Right lobe of liver (tissue), 4 donors: ENCODE results near the gene EPN1.

Experiments used
- POLR2A ChIP-seq: fragments of 450-650 bp; IDR thresholded peaks from one replicate; pipeline ENCODE4 v1.6.1; 2017; ENCODE audit warnings: antibody characterized with exemption, mild to moderate bottlenecking
- TF ChIP-seq, protein P1 (sequence below), 4 donors: fragments of 200-600 bp in 3 of 4; fragments of 450-650 bp in 1 of 4; IDR thresholded peaks; one replicate each; pipeline versions ENCODE4 v1.5.1 to v1.8.0; 2016 to 2022; ENCODE audit warnings: antibody characterized with exemption in 4 of 4, mild to moderate bottlenecking in 2 of 4
- donor health status: DM: no; HTN: no; CAD: no.
- donor health status: DM: no; HTN: no; CAD: no.
- donor health status: DM: no; HTN: yes; CAD: no.

DNA sequence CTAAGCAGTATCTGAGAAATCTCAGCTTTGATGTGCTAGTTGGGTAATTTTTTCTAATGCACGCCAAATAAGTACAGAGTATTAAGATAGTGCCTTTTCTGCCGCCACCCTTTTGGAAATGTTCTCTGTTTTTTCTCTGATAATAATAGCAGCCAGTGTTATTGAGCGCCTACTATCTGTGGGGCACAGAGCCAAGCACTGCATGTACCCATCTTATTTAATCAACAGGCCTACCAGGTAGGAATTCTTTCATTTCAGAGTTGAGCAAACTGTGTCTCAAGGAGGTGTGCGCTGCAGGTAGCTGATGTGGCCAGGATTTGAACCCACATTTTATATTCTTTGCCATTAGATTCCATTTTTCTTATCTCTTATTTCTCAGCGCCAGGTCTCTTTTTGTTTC, 1.4 kb downstream of the EPN1 start:
- TF ChIP-seq, protein P1, sequence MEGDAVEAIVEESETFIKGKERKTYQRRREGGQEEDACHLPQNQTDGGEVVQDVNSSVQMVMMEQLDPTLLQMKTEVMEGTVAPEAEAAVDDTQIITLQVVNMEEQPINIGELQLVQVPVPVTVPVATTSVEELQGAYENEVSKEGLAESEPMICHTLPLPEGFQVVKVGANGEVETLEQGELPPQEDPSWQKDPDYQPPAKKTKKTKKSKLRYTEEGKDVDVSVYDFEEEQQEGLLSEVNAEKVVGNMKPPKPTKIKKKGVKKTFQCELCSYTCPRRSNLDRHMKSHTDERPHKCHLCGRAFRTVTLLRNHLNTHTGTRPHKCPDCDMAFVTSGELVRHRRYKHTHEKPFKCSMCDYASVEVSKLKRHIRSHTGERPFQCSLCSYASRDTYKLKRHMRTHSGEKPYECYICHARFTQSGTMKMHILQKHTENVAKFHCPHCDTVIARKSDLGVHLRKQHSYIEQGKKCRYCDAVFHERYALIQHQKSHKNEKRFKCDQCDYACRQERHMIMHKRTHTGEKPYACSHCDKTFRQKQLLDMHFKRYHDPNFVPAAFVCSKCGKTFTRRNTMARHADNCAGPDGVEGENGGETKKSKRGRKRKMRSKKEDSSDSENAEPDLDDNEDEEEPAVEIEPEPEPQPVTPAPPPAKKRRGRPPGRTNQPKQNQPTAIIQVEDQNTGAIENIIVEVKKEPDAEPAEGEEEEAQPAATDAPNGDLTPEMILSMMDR (IDR thresholded peaks at IDR 0.05), result peak in 3 of 4 donors; percentile 21 to 39 (median 38)
- TF ChIP-seq POLR2A, result no peak
